ENCODE data around the gene MT4.

DNA sequence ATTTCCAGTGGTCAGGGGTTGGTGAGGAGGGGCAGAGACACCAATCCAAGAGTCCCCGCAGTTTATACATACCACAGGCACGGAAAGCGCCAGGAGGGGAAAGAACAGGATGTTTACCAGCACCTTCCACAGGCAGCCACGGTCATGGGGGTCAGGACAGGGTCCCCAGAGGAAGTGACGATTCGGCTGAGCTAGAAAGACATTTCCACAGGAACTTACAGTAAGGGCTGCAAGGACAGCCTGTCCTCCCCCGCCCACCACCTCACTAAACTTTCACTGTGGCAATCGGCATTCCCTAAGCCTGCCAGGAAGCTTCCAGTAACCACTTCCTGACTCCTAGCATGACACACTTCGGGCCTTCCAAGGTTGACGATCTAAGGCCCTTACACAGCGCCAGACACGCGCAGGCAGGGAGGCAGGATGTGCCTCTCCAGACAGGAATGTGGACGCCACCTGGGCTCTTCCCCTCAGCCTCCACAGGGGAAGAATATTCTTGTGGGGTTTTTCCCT is 42.3 kb downstream of the MT4 start:
- TF ChIP-seq, protein P1, sequence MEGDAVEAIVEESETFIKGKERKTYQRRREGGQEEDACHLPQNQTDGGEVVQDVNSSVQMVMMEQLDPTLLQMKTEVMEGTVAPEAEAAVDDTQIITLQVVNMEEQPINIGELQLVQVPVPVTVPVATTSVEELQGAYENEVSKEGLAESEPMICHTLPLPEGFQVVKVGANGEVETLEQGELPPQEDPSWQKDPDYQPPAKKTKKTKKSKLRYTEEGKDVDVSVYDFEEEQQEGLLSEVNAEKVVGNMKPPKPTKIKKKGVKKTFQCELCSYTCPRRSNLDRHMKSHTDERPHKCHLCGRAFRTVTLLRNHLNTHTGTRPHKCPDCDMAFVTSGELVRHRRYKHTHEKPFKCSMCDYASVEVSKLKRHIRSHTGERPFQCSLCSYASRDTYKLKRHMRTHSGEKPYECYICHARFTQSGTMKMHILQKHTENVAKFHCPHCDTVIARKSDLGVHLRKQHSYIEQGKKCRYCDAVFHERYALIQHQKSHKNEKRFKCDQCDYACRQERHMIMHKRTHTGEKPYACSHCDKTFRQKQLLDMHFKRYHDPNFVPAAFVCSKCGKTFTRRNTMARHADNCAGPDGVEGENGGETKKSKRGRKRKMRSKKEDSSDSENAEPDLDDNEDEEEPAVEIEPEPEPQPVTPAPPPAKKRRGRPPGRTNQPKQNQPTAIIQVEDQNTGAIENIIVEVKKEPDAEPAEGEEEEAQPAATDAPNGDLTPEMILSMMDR (IDR thresholded peaks at IDR 0.05), result no peak
- TF ChIP-seq POLR2A (IDR thresholded peaks at IDR 0.05), result no peak

Data from heart left ventricle (tissue), 13 donors.